Upper lobe of left lung (tissue), 4 donors: ENCODE results near the gene TRIOBP.

Experiments used
- EP300 ChIP-seq, 4 donors: sonication (generic); formaldehyde crosslinking; IDR thresholded peaks; one replicate each; pipeline ENCODE4 v1.5.1; 2017; ENCODE audit warnings: antibody characterized with exemption in 4 of 4, control low read depth in 2 of 4
- POLR2A ChIP-seq, 4 donors: fragments of 450-650 bp; IDR thresholded peaks; one replicate each; pipeline ENCODE4 v1.5.1; 2016 to 2017; ENCODE audit warnings: antibody characterized with exemption in 4 of 4, mild to moderate bottlenecking in 2 of 4
- POLR2AphosphoS5 ChIP-seq, 2 donors: sonication (generic); formaldehyde crosslinking; IDR thresholded peaks; one replicate each; pipeline ENCODE4 v1.5.1; 2017; ENCODE audit warnings: antibody characterized with exemption in 2 of 2
- TF ChIP-seq, protein P1 (sequence below), 6 experiments: fragments of 450-650 bp in 4 of 6; fragments of 200-600 bp in 2 of 6; sonication (generic) in 2 of 6; IDR thresholded peaks; one replicate each; pipeline ENCODE4 v1.5.1; 2016 to 2019; ENCODE audit warnings: antibody characterized with exemption in 6 of 6

DNA sequence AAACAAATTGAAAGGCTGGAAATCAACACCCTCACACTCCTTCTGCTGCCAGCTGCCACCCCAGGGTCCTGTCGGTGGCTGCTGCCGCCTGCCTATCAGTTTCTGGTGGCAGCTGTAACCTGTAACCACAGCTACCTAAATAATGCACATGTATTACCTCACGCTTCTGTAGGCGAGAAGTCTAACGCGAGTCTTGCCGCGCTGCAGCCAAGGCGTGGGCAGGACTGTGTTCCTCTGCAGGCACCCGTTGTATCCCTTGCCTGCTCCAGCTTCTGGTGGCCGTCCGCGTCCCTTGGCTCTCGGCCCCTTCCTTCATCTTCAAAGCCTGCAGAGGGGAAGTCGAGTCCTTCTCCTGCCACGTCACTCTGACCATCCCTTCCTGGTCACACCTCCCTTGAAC, 66.8 kb downstream of the TRIOBP start:
- TF ChIP-seq, protein P1, sequence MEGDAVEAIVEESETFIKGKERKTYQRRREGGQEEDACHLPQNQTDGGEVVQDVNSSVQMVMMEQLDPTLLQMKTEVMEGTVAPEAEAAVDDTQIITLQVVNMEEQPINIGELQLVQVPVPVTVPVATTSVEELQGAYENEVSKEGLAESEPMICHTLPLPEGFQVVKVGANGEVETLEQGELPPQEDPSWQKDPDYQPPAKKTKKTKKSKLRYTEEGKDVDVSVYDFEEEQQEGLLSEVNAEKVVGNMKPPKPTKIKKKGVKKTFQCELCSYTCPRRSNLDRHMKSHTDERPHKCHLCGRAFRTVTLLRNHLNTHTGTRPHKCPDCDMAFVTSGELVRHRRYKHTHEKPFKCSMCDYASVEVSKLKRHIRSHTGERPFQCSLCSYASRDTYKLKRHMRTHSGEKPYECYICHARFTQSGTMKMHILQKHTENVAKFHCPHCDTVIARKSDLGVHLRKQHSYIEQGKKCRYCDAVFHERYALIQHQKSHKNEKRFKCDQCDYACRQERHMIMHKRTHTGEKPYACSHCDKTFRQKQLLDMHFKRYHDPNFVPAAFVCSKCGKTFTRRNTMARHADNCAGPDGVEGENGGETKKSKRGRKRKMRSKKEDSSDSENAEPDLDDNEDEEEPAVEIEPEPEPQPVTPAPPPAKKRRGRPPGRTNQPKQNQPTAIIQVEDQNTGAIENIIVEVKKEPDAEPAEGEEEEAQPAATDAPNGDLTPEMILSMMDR (IDR thresholded peaks at IDR 0.05): no peak
- TF ChIP-seq POLR2A (IDR thresholded peaks at IDR 0.05) (no peak), EP300 (IDR thresholded peaks at IDR 0.05) (no peak), POLR2AphosphoS5 (IDR thresholded peaks at IDR 0.05) (no peak)
